Upper lobe of right lung (tissue), 1 donor: ENCODE data around the gene TBC1D1. TPM values are rescaled to one million over a fixed set of nuclear protein-coding genes. Genes with fewer than 3 reads are reported as not detected.

ENCODE experiments used
- ATAC-seq: fragments of 200-7000 bp; cut with Tn5 transposase; one replicate; pipeline ENCODE4 v1.9.1; 2020; ENCODE audit warnings: mild to moderate bottlenecking, moderate library complexity
- DNase-seq: peaks from one replicate; pipeline ENCODE4 v3.0.0-alpha.2; 2020
- H3K27ac ChIP-seq: fragments of 200-600 bp; one replicate; pipeline ENCODE4 v1.8.0; 2022
- H3K27me3 ChIP-seq: fragments of 200-600 bp; one replicate; pipeline ENCODE4 v1.8.0; 2022; ENCODE audit warnings: mild to moderate bottlenecking
- H3K36me3 ChIP-seq: fragments of 200-600 bp; one replicate; pipeline ENCODE4 v1.8.0; 2022
- H3K4me1 ChIP-seq: fragments of 200-600 bp; one replicate; pipeline ENCODE4 v1.8.0; 2022
- H3K4me3 ChIP-seq: fragments of 200-600 bp; one replicate; pipeline ENCODE4 v1.8.0; 2022; ENCODE audit warnings: mild to moderate bottlenecking
- H3K9me3 ChIP-seq: fragments of 200-600 bp; one replicate; pipeline ENCODE4 v1.8.0; 2022
- intact Hi-C: fragments of 100-400 bp; cut with DNase I; formaldehyde crosslinking; loops from one replicate; pipeline ENCODE4 v1.11.0; 2022
- total RNA-seq: library from RNA; stranded (reverse); fragmentation: NEBNext Ultra II Directional; extraction: Animal tissue kit (Norgen Biotek cat#: 25700); gene quantifications from one replicate; pipeline ENCODE4 v1.2.1, GENCODE V29; 2021
- TF ChIP-seq, protein P1 (sequence below): fragments of 200-600 bp; IDR thresholded peaks from one replicate; pipeline ENCODE4 v1.8.0; 2022; ENCODE audit warnings: antibody characterized with exemption
- donor health status: DM: no; HTN: yes; CAD: no; lungs with severe emphysema.

Gene TBC1D1
- total RNA-seq, 1 donor from 2014 or later = 61.9 TPM

DNA sequence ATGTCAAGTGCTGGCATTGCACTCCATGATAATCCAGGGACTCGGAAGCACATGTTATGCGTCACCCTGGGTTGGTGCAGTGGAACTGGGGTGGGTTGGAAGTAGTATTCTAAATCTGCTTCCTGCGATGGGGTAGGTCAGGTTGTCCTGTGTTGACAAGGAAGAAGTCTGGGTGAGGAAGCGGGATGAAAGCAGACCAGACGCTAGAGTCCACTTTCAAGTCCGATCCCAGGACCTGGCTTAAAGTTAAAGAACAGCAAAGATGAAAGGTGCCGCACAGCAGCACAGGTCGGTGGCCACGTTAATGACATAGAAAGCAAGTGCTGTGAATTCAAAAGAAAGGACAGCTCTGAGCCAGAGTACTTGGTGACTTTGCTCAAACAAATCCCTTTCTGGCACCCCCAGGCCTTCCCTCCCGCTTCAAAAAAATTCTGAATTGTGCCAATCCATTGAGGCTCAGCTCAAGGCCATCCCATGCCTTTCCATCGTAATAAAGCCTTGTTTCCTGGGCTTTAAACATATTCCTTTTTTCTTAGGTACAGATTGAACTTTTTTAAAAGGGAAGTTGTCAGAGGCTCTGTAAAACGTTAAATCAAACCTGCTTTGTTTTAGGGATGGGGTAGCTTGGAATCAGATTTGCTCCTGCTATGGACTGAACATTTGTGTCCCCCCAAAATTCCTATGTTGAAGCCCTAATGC, 187.1 kb downstream of the TBC1D1 start:
- TF ChIP-seq, protein P1, sequence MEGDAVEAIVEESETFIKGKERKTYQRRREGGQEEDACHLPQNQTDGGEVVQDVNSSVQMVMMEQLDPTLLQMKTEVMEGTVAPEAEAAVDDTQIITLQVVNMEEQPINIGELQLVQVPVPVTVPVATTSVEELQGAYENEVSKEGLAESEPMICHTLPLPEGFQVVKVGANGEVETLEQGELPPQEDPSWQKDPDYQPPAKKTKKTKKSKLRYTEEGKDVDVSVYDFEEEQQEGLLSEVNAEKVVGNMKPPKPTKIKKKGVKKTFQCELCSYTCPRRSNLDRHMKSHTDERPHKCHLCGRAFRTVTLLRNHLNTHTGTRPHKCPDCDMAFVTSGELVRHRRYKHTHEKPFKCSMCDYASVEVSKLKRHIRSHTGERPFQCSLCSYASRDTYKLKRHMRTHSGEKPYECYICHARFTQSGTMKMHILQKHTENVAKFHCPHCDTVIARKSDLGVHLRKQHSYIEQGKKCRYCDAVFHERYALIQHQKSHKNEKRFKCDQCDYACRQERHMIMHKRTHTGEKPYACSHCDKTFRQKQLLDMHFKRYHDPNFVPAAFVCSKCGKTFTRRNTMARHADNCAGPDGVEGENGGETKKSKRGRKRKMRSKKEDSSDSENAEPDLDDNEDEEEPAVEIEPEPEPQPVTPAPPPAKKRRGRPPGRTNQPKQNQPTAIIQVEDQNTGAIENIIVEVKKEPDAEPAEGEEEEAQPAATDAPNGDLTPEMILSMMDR = no peak
- no peaks in the 10 kb centered on the region for H3K9me3 ChIP-seq
- intact Hi-C loops = no loop called here
- no peaks in the 10 kb centered on the region for H3K27me3 ChIP-seq
- H3K4me3 ChIP-seq = no peak overlapping the region
- ATAC-seq (no peak), DNase-seq (no peak)
- peaks cover 4% of the 10 kb centered on the region for H3K36me3 ChIP-seq
- no peak overlapping the region for H3K27ac ChIP-seq
- H3K4me1 ChIP-seq = peaks cover 17% of the 10 kb centered on the region

DNA sequence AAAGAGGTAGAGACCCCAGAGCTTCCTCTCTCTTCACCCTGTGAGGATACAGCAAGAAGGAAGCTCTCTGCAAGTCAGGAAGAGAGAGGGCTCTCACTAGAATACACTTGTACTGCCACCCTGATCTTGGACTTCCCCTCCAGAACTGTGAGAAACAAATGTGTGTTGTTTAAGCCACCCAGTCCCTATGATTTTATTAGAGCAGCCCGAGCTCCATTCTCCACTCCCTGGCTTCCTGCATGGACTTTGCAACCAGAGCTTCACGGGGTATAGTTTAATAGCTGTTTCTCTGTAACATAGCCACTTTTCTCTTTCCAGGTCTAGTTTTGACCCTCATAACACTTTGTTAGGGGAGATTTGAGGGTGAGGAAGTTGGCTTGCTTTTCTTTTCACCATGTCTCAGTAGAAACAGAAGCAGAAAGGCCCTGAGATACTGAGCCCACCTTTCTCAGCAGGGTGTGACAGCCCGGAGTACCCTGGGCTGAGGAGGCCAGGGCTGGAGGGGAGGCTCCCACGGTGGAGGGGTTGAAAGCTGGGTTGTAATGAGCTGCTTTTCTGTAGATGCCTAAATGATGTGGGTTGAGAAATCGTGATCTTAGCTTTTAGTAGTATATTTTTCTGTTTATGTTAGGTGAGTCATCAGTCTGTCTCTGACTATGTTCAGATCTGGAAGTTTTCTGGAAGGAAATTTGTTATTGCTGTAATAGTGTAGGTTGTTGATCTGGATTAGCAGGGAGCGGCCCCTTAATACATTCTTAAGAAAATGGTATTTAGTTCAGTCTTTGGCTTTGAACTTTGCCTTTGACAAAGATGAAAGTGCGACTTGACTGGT, 187.9 kb downstream of the TBC1D1 start:
- no peak for DNase-seq
- H3K4me1 ChIP-seq = peaks cover 15% of the 10 kb centered on the region
- no peaks in the 10 kb centered on the region for H3K27me3 ChIP-seq
- no peak overlapping the region for H3K4me3 ChIP-seq
- peak overlapping the region; percentile 67 for H3K27ac ChIP-seq
- no peaks in the 10 kb centered on the region for H3K9me3 ChIP-seq
- TF ChIP-seq, protein P1 = no peak
- intact Hi-C loops = no loop called here
- H3K36me3 ChIP-seq = no peaks in the 10 kb centered on the region
- peak; percentile 35 for ATAC-seq

DNA sequence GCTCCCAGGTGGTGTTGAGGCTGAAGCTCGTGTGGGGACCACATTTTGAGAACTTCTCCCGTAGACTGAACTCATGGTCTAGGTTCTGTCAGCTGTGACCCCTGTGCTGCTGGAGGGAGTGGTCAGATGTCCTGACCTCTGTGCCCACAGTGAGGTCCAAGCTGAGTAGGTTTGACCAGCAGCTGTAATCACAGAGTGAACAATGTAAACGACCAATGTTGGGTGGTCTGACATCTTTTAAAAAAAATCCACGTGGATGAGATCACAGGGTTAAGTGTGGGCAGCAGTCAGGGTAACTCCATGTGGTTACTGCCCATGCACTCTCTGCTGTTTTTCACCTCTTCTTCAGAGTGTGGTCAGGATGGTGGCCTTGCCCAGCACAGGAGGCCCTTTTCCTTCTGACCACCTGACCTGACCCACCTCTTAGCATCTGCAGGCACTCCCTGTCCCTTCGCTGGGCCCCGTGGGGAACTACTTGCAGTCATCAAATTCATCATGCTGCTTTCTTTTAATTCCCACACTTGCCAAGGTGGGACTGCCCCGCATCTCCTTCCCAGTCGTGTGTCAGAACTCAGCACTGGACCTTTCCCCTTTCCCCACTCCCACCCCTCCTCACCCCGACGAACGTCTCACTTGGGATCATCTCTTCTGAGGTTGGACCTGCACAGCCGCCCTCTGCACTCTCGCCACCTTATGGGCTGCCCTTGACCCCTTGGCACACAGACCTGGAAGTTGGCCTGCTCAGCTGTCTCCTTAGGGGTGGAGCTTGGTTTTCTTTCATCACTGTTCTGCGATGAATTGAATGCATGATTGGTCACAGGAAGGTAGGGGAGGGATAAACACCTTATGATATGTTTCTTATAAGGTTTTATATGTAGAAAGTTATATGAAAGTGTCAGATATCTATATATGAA, 189.4 kb downstream of the TBC1D1 start:
- no peak overlapping the region for H3K4me3 ChIP-seq
- ATAC-seq = no peak
- intact Hi-C loops = no loop called here
- peaks cover 13% of the 10 kb centered on the region for H3K4me1 ChIP-seq
- TF ChIP-seq, protein P1 = no peak
- H3K27me3 ChIP-seq = no peaks in the 10 kb centered on the region
- no peaks in the 10 kb centered on the region for H3K36me3 ChIP-seq
- no peak for DNase-seq
- H3K27ac ChIP-seq = no peak overlapping the region
- H3K9me3 ChIP-seq = no peaks in the 10 kb centered on the region

DNA sequence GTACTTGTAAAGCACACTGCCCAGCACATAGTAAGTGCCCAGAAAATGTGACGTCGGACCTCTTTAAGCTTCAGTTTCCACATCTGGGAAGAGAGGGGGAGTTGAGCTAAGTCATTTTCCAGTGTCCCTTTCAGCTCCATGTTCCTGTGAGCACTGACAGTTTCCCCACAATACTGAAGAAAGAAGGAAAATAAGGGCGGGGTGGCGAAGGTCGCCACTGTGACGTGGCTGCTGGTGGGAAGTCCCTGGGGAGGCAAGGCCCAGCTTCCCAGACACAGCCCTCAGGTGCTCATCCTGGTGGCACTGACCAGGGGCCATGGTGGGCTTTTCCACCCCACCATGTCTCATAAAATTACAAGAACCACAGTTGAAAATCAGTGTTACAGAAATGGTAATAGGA, 191.1 kb downstream of the TBC1D1 start:
- intact Hi-C loops = no loop called here
- TF ChIP-seq, protein P1 = no peak
- Histone ChIP-seq H3K36me3 (no peaks in the 10 kb centered on the region), H3K4me1 (peaks cover 5% of the 10 kb centered on the region), H3K27me3 (no peaks in the 10 kb centered on the region), H3K27ac (peak overlapping the region; percentile 20), H3K4me3 (no peak overlapping the region), H3K9me3 (no peaks in the 10 kb centered on the region)
- ATAC-seq (no peak), DNase-seq (no peak)
